Activated naive CD4-positive, alpha-beta T cell treated with Interleukin-2 at 50 U/mL for 16 hours (primary cell): ENCODE measurements around the gene PLCL1.
"Not testable (repeated sequence)": the region's sequence is repeated elsewhere in the genome, so short reads cannot be mapped to it uniquely, and the experiment has no call there.

Experiments
- DNase-seq: peaks from one replicate; pipeline ENCODE4 v3.0.0-alpha.2; 2020

The PLCL1 gene

GRCh38 chr2:198136142-198136541, 331.7 kb downstream of the PLCL1 start:
- DNase-seq = no peak

DNA sequence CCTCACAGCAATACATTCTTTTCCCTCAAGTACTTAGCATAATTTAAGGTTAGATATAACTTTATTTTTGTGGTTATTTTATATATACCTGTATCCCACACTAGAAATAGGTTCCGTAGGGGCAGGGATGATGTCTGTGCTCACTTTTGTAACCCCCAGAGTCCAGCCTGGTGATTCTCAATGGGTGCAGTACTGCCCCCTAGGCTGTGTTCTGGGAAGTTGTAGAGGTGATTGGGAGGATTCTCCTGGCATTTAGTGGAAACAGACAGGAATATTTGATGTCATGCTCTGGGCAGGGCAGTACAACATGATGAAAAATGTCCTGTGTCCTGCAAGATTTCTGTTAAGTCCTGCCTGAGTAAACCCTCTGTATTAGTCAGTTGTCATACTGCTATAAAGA, 333.3 kb downstream of the PLCL1 start:
- no peak for DNase-seq

GRCh38 chr2:198141726-198142125, 337.3 kb downstream of the PLCL1 start:
- no peak for DNase-seq

DNA sequence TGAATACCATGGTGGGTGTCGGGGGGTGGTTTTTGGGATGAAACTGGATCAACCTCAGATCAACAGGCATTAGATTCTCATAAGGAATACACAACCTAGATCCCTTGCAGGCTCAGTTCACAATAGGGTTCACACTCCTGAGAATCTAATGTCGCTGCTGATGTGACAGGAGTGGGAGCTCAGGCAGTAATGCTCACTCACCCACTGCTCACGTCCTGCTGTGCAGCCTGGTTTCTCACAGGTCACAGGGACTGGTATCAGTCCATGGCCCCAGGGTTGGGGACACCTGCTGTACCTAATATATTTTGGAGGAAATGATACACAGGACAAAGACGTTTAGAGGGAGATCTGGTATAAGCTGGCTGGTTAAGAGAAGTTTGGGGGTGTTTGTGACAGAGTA, 338.8 kb downstream of the PLCL1 start:
- DNase-seq = no peak

DNA sequence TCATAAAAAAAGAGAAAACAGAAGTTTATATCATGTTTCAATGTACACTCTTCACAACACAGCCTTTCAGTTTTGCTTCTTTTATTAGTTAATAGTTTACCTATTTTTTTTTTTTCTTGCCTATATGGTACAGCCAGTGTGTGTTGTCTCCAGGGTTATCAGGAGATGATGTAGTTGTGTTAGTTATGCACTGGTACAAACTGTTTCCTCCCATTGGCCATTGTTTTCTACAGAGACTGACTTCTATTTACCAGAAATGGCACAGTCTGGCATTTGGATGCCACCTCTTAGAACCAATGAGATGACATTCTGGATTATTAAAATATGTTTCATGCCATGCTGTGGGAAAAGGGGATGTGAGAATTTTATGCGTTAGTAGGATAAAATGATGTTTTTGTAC, 339.4 kb downstream of the PLCL1 start:
- no peak for DNase-seq

GRCh38 chr2:198144660-198145059, 340.3 kb downstream of the PLCL1 start:
- DNase-seq = no peak

GRCh38 chr2:198146346-198146940, 342.1 kb downstream of the PLCL1 start:
- no peak for DNase-seq

GRCh38 chr2:198157314-198157713, 352.9 kb downstream of the PLCL1 start:
- no peak for DNase-seq

GRCh38 chr2:198161151-198161550, 356.8 kb downstream of the PLCL1 start:
- DNase-seq = no peak

GRCh38 chr2:198162276-198162675, 357.9 kb downstream of the PLCL1 start:
- no peak for DNase-seq

DNA sequence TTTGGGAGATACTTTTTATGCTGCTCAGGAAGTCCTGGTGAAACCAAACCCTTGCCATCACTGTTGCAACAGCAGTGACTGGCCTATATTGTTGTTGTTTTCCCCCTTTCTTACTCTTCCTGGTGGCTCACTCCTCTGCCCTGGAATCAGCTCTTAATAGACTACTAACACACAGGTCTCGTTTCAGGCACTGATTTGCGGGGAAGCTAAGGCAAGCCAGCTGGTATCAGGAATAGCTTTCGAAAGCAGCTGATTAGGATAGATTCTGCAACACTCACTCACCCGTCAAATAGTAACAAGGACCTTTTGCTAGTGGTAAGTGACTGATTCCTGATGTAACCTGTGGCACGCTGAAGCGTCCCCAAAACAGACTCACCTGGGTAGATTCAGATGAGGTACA, 360.4 kb downstream of the PLCL1 start:
- DNase-seq = no peak

DNA sequence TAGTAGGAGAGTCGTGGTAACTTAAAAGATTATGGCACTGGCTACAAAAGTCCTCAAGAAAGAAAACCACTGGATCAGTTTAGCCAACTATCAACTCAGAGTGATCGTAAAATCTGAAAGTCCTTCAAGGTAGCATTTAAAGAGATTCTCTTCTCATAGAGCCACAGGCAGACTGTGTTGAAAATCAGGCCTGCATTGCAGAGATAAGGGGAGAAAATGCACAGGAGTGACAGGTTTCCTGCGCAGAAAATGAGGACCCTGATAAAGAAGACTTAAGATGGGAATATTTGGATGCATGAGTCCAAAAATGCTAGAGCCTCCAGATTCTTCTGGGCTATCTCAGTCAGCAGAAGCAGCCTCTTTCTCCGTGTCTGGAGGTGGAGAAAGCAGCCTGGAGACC, 360.9 kb downstream of the PLCL1 start:
- DNase-seq = no peak

DNA sequence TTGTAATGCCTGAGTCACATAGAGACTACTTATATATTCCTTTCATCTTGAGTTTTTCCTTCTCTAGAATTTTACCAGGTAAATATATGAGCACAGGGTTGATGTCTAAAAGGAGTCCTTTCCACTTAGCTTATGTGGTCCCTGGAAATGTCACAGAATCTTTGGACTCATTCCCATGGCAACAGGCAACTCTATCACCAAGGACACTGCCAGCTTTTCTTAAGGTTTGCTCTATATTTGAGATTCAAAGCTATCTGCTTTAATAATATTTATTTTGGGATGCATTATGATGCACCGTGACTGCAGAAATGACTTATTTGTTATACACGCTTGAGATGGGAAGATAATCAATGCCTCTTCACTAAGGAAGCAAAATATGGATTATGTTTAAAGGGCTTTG, 363.0 kb downstream of the PLCL1 start:
- DNase-seq = no peak

- no peak for DNase-seq
These were observed 364.3 kb downstream of the PLCL1 start for GRCh38 chr2:198168651-198169050.

GRCh38 chr2:198173242-198173641, 368.8 kb downstream of the PLCL1 start:
- DNase-seq = no peak

DNA sequence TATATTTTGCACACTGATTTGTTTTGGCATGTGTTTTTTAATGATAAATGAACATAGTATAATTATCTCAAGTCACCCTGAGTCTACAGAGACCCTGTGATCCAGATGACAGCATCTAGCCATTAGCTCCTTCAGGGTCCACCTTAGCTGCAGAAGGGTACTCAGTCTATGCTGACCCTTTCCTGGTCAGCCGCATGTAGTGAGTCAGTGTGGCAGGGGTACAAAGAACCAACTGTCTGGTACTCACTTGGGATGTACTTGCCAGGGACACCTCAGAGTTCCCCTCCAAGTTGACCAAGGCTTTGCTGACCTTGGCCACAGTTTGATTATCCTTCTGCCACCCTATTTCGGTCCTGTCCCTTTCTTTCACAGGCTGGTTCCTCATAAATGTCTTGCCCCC, 369.5 kb downstream of the PLCL1 start:
- DNase-seq = no peak

GRCh38 chr2:198175271-198175670, 370.9 kb downstream of the PLCL1 start:
- no peak for DNase-seq

DNA sequence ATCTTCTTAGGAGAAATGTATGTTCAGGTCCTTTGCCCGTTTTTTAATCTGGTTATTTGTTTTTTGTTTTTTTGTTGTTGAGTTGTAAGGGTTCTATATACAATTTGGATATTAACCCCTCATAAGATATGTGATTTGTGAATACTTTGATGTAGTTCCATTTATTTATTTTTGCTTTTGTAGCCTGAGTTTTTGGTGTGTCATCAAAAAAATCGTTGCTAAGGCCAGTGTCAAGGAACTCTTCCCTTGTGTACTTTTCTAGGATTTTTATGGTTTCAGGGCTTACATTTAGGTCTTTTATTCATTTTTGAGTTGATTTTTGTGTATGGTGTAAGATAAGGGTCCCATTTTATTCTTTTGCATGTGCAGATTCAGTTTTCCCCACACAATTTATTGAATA, 372.6 kb downstream of the PLCL1 start:
- no peak for DNase-seq

DNA sequence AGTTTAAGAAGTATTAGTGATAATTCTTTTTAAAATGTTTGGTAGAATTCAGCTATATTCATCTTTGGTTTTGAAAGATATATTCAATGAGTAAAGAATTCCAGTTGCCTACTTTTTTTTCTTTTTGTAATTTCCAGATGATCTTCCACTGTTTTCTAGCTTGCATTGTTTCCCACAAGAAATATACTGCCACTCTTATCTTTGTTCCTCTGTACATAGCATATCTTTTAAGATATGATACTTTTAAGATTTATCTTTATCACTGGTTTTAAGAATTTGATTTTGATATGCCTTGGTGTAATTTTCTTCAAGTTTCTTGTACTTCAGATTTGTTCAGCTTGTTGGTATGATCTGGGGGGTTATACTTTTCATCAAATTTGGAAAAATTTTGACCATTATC, 374.4 kb downstream of the PLCL1 start:
- DNase-seq = no peak

GRCh38 chr2:198186257-198186656, 381.9 kb downstream of the PLCL1 start:
- no peak for DNase-seq

GRCh38 chr2:198187841-198188240, 383.4 kb downstream of the PLCL1 start:
- no peak for DNase-seq

- no peak for DNase-seq
These were observed 384.6 kb downstream of the PLCL1 start for GRCh38 chr2:198188982-198189381.

DNA sequence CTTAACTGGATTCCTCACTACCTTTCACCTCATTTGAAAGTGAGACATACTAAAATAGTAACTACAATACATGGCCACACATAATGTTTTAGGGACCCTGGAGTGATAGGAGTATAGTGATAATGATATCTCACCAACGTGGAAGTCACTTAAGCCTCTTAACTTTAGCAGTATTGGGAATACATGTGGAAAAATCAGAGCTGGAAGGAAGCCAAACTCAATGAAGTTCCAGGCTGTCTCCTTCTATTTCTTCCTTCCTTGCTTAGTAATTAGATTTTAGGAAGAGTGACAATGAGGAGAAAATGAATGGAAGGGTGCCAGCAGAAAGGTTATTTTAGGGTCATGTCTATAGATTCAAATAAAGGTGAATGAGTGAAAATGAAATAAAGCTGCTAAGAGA, 387.3 kb downstream of the PLCL1 start:
- DNase-seq = no peak

GRCh38 chr2:198196556-198196955, 392.2 kb downstream of the PLCL1 start:
- not testable (repeated sequence) for DNase-seq
